GM12873 (cell line): ENCODE results near the gene NPL.

ENCODE experiments used
- CTCF ChIP-seq: IDR thresholded peaks from 2 replicates; pipeline ENCODE4 v1.5.1; 2012; ENCODE audit warnings: low read depth, mild to moderate bottlenecking, moderate library complexity, low read length, control low read depth; ENCODE audit not compliant: insufficient read depth; ENCODE audit errors: missing control alignments

The NPL gene

DNA sequence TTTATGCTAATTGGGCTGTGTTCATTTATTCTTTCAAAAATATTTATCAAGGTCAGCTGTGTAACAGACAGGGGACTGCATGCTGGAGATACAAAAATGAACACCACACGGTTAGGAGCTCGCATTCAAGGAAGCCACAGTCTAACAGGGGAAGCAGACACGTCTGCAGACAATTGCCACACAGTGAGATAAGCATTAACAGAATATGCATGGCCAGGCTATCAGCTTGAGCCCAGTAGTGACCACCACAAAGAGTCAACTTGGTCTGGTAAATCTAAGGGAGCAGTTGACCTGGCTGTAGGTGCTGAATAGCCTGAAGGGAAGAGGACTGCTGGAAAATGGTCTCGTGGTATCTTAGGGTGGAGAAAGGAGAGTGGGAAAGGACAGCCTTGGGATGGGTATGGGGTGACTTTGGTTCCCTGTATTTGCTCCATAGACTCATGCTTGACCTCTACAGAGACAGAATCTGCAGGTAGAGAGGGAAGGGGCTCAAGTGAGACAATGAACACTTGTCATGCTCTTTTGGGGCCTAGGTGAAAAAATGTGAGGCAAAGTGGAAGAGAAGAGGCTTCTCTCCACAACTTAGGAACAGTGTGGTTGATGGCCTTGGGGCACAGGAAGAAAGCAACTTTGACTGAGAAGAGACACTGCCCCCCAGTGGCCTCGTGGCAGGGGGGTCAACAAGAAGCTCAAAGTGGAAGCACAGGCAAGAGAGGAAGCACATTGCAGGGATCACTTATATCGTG is 7.6 kb upstream of the NPL start:
- peak; percentile 93 for TF ChIP-seq CTCF

- TF ChIP-seq CTCF = no peak
Observed at GRCh38 chr1:182782587-182782913, 7.0 kb upstream of the NPL start.

GRCh38 chr1:182783068-182783467 is 6.5 kb upstream of the NPL start:
- peak; percentile 34 for TF ChIP-seq CTCF

DNA sequence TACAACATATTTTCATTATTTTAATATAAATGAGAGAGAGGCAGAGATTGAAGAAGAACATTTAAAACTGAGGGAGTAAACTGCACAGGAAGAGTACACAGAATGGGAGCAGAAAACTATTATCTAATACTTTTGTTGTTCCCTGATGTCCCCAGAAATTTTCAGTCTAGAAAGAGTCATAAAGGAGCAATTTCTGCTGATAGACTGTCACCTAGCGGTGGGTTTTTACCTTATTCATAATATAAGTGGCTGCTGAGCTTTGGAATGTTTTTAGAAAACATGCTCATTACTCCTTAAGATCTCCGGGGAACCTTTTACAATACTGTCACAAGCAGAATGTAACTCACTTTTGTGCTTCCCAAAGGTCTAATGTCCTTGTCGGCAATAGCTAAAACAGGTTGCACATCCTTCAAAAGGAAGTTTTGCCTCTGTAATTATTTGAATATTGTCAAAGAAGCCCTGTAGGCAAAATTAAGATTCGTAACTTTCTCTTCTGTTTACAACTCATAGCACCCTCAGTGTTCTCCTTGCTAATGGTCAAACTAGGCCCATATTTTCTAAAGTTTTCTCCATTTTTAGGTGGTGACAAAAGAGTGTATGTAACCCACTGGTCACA is 4.9 kb upstream of the NPL start:
- TF ChIP-seq CTCF = peak; percentile 80

- TF ChIP-seq CTCF = no peak
Observed at GRCh38 chr1:182785181-182785580, 4.4 kb upstream of the NPL start.

DNA sequence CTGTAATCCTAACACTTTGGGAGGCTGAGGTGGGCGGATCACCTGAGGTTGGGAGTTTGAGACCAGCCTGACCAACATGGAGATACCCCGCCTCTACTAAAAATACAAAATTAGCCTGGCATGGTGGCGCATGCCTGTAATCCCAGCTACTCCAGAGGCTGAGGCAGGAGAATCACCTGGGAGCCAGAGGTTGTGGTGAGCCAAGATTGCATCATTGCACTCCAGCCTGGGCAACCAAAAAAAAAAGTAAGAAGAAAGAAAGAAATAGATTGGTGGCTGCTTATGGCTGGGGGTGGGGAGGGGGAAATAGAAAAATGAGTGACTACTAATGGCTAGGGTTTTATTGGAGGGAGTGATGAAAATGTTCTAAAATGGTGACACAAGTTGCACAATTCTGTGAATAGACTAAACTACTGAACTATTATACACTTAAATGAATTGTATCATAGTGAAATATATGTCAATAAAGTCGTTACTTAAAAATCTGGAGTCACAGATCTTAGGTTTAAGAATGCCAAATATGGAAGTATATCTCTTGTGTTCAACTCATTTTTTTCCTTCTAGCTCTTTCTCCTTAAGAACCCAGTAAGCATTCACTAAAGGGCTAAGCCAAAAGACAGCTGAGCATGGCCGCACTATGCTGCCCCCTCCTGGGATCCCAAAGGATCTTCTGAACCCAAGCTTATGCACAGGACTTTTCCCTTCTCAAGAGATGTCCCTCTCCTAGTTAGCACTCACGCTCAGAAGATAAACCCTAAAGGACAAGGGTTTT is 3.2 kb upstream of the NPL start:
- TF ChIP-seq CTCF = peak; percentile 80

DNA sequence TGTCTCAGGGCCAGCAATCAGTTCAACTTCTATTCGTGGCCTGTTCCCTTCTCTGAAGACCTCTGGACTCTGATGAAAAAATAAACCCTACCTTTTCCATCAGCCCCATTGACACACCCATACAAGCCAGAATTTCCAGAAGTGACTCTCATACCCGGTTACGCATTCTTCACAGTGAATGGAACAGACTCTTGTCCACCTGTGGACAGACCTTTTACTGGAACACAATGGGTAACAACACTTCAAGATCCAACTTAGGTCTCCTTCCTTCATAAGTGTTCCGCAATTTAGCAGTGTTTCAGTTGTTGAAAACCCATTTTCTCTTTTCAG is 2.6 kb upstream of the NPL start:
- no peak for TF ChIP-seq CTCF
